Astrocyte (in vitro differentiated cells and primary cell): ENCODE results near the gene TIMM10. TPM values are rescaled to one million over a fixed set of nuclear protein-coding genes. Genes with fewer than 3 reads are reported as not detected.

ENCODE experiments used
- DNase-seq: peaks from one replicate; pipeline ENCODE4 v3.0.0-alpha.2; 2010; ENCODE audit warnings: low read depth
- FAIRE-seq: peaks from 2 replicates; lab custom pipeline; 2011; peaks lifted over from hg19 to GRCh38; lab: Jason Lieb, UNC
- H2AFZ ChIP-seq: 2 replicates; pipeline ENCODE4 v1.6.0; 2012; ENCODE audit warnings: low read depth, low read length, inconsistent platforms
- H3K27ac ChIP-seq: 2 replicates; pipeline ENCODE4 v1.5.1; 2011; ENCODE audit warnings: low read depth, low read length, inconsistent platforms
- H3K27me3 ChIP-seq: 2 replicates; pipeline ENCODE4 v1.6.0; 2011; ENCODE audit warnings: low read length, inconsistent platforms; ENCODE audit not compliant: insufficient read depth
- H3K36me3 ChIP-seq: 2 replicates; pipeline ENCODE4 v1.5.1; 2011; ENCODE audit warnings: low read length, inconsistent platforms; ENCODE audit not compliant: insufficient read depth
- H3K4me1 ChIP-seq: 2 replicates; pipeline ENCODE4 v1.5.1; 2011; ENCODE audit warnings: low read length, inconsistent platforms; ENCODE audit not compliant: insufficient read depth
- H3K4me2 ChIP-seq: 2 replicates; pipeline ENCODE4 v1.6.0; 2012; ENCODE audit warnings: low read length, inconsistent platforms
- H3K4me3 ChIP-seq: 2 replicates; pipeline ENCODE4 v1.5.1; 2011; ENCODE audit warnings: low read depth, mild to moderate bottlenecking, low read length, inconsistent platforms; ENCODE audit not compliant: insufficient read depth
- H3K79me2 ChIP-seq: 2 replicates; pipeline ENCODE4 v1.6.0; 2012; ENCODE audit warnings: mild to moderate bottlenecking, low read length, inconsistent platforms; ENCODE audit not compliant: insufficient read depth
- H3K9ac ChIP-seq: 2 replicates; pipeline ENCODE4 v1.6.0; 2012; ENCODE audit warnings: mild to moderate bottlenecking, low read length, inconsistent platforms
- H3K9me3 ChIP-seq: 2 replicates; pipeline ENCODE4 v1.5.1; 2012; ENCODE audit warnings: low read depth, mild to moderate bottlenecking, low read length, inconsistent platforms; ENCODE audit not compliant: insufficient read depth
- H4K20me1 ChIP-seq: 2 replicates; pipeline ENCODE4 v1.6.0; 2012; ENCODE audit warnings: low read length, inconsistent platforms; ENCODE audit not compliant: insufficient read depth
- H3K27ac Mint-ChIP-seq: one replicate; pipeline ENCODE4 v1.8.0; 2021; ENCODE audit warnings: mild to moderate bottlenecking, mixed read lengths; ENCODE audit not compliant: unreplicated experiment
- H3K27me3 Mint-ChIP-seq: one replicate; pipeline ENCODE4 v1.8.0; 2021; ENCODE audit warnings: low read depth, mixed read lengths; ENCODE audit not compliant: unreplicated experiment
- H3K36me3 Mint-ChIP-seq: one replicate; pipeline ENCODE4 v1.8.0; 2021; ENCODE audit warnings: low read depth, mixed read lengths; ENCODE audit not compliant: unreplicated experiment
- H3K4me1 Mint-ChIP-seq: one replicate; pipeline ENCODE4 v1.8.0; 2021; ENCODE audit warnings: low read depth, mixed read lengths; ENCODE audit not compliant: unreplicated experiment
- H3K4me3 Mint-ChIP-seq: one replicate; pipeline ENCODE4 v1.8.0; 2021; ENCODE audit warnings: mild to moderate bottlenecking, moderate library complexity, mixed read lengths; ENCODE audit not compliant: unreplicated experiment
- H3K9me3 Mint-ChIP-seq: one replicate; pipeline ENCODE4 v1.8.0; 2021; ENCODE audit warnings: mild to moderate bottlenecking, mixed read lengths; ENCODE audit not compliant: unreplicated experiment
- CTCF ChIP-seq: IDR thresholded peaks from 2 replicates; pipeline ENCODE4 v1.5.1; 2011; ENCODE audit warnings: low read depth, mild to moderate bottlenecking, inconsistent platforms, low read length, moderate library complexity; ENCODE audit not compliant: insufficient read depth
- EZH2 ChIP-seq: IDR thresholded peaks from 2 replicates; pipeline ENCODE4 v1.6.1; 2012; ENCODE audit warnings: mild to moderate bottlenecking, low read length, inconsistent platforms; ENCODE audit not compliant: insufficient read depth
- total RNA-seq: library from RNA; stranded (reverse); gene quantifications from 2 replicates; pipeline ENCODE4 v1.2.1, GENCODE V29; 2021

The TIMM10 gene
- total RNA-seq, 1 donor from 2014 or later, result 56.1 TPM

GRCh38 chr11:57555393-57555792, 24.8 kb upstream of the TIMM10 start:
- Histone ChIP-seq H3K4me2 (no peak overlapping the region), H3K79me2 (no peaks in the 10 kb centered on the region), H3K9me3 (no peaks in the 10 kb centered on the region), H3K27ac (no peak overlapping the region), H3K9ac (no peak overlapping the region), H3K4me1 (no peaks in the 10 kb centered on the region), H3K4me3 (no peak overlapping the region), H4K20me1 (no peaks in the 10 kb centered on the region), H2AFZ (no peak overlapping the region), H3K36me3 (no peaks in the 10 kb centered on the region), H3K27me3 (no peaks in the 10 kb centered on the region)
- no peak overlapping the region for H3K4me3 Mint-ChIP-seq
- H3K27ac Mint-ChIP-seq, result no peak overlapping the region
- H3K4me1 Mint-ChIP-seq, result no peaks in the 10 kb centered on the region
- H3K9me3 Mint-ChIP-seq, result no peaks in the 10 kb centered on the region
- FAIRE-seq, result no peak
- peaks cover 57% of the 10 kb centered on the region for H3K36me3 Mint-ChIP-seq
- DNase-seq, result no peak
- no peaks in the 10 kb centered on the region for H3K27me3 Mint-ChIP-seq
- TF ChIP-seq CTCF, result no peak
- TF ChIP-seq EZH2, result no peak

DNA sequence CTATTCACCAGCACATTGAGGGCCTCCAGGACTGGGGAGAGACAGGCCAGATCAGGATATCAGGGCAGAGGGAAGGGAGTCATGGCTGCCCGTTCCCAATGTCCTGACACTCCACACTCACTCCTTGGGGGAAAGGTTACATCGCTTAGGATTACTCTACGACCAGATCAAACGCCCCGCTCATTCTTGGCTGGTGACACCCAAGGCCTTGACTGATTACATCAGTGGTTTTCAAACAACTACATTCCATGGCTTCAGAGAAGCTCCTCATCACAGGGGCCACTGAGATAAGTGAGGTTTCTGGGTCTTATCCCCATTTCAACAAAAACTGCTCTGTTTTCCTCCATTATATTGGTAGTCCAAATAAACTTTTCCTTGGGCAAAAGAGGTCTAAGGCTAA, 21.9 kb upstream of the TIMM10 start:
- H3K9me3 ChIP-seq, result no peaks in the 10 kb centered on the region
- no peak for TF ChIP-seq EZH2
- no peak for TF ChIP-seq CTCF
- Mint-ChIP-seq H3K36me3 (peaks cover 48% of the 10 kb centered on the region), H3K27ac (peak overlapping the region; percentile 66), H3K4me1 (no peaks in the 10 kb centered on the region), H3K27me3 (no peaks in the 10 kb centered on the region), H3K4me3 (no peak overlapping the region), H3K9me3 (no peaks in the 10 kb centered on the region)
- DNase-seq (no peak), FAIRE-seq (no peak)
- no peaks in the 10 kb centered on the region for H3K79me2 ChIP-seq
- H3K27me3 ChIP-seq, result no peaks in the 10 kb centered on the region
- no peak overlapping the region for H2AFZ ChIP-seq
- H3K4me2 ChIP-seq, result no peak overlapping the region
- H3K4me1 ChIP-seq, result no peaks in the 10 kb centered on the region
- no peak overlapping the region for H3K4me3 ChIP-seq
- no peak overlapping the region for H3K9ac ChIP-seq
- no peaks in the 10 kb centered on the region for H3K36me3 ChIP-seq
- H3K27ac ChIP-seq, result no peak overlapping the region
- no peaks in the 10 kb centered on the region for H4K20me1 ChIP-seq

DNA sequence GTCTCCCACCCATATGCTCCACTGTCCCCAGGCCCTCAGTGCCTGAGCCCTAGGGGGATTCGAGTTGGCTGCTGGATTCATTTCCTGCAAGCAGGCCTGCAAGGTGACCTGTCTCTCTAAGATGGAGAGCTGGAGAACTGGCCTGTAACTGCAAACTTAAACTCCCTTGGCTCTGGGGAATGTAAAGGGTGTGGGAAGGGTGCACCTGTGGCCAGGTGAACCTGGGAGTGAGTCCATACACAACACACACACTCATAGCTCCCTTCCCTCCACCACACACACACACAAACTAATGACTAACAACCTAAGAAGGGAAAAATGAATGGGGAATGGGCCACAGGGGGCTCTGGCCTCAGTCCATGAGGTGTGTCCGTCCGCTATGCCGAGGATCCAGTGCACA, 21.4 kb upstream of the TIMM10 start:
- H3K36me3 ChIP-seq, result no peaks in the 10 kb centered on the region
- no peak for TF ChIP-seq EZH2
- TF ChIP-seq CTCF, result no peak
- no peaks in the 10 kb centered on the region for H3K9me3 ChIP-seq
- no peak overlapping the region for H3K27ac ChIP-seq
- no peak overlapping the region for H3K9ac ChIP-seq
- no peak overlapping the region for H3K4me2 ChIP-seq
- H3K79me2 ChIP-seq, result no peaks in the 10 kb centered on the region
- FAIRE-seq (no peak), DNase-seq (no peak)
- H3K9me3 Mint-ChIP-seq, result no peaks in the 10 kb centered on the region
- H3K4me3 ChIP-seq, result no peak overlapping the region
- no peaks in the 10 kb centered on the region for H4K20me1 ChIP-seq
- H3K4me1 Mint-ChIP-seq, result peaks cover 4% of the 10 kb centered on the region
- H3K27me3 ChIP-seq, result no peaks in the 10 kb centered on the region
- no peaks in the 10 kb centered on the region for H3K4me1 ChIP-seq
- H3K27ac Mint-ChIP-seq, result no peak overlapping the region
- peaks cover 49% of the 10 kb centered on the region for H3K36me3 Mint-ChIP-seq
- H2AFZ ChIP-seq, result no peak overlapping the region
- no peaks in the 10 kb centered on the region for H3K27me3 Mint-ChIP-seq
- no peak overlapping the region for H3K4me3 Mint-ChIP-seq
